Measurements from ENCODE around the gene FKBP5.
A peak's percentile ranks its signal among the peaks of the same experiment; 100 is the strongest.

Gene FKBP5

GRCh38 chr6:35719404-35719829 lies 30.7 kb upstream of the FKBP5 start:
- DNase-seq (ENCODE audit: low spot score): no peak
- no peak for TF ChIP-seq CTCF (conservative IDR thresholded peaks at IDR 0.05; ENCODE audit: low read depth)
- CTCF ChIA-PET: interaction anchor here (0.7 kb wide), 1 partner anchor 718 kb away, joined by 4 read pairs; no protein-coding TSS in a partner anchor
- H3K27ac ChIP-seq: peak overlapping the region; percentile 33
- POLR2A ChIA-PET (ENCODE audit: low non-redundant PET): no interaction called here

GRCh38 chr6:35718911-35719381 lies 30.2 kb upstream of the FKBP5 start:
- DNase-seq (ENCODE audit: low spot score): no peak
- ChIA-PET POLR2A (ENCODE audit: low non-redundant PET) (no interaction called here), CTCF (interaction anchor here (0.7 kb wide), 1 partner anchor 717 kb away, joined by 4 read pairs; no protein-coding TSS in a partner anchor)
- peak overlapping the region; percentile 44; the same call in 1 of the 2 replicates for H3K27ac ChIP-seq
- no peak for TF ChIP-seq CTCF (conservative IDR thresholded peaks at IDR 0.05; ENCODE audit: low read depth)

- no peak for TF ChIP-seq CTCF (conservative IDR thresholded peaks at IDR 0.05; ENCODE audit: low read depth)
- DNase-seq (ENCODE audit: low spot score): no peak
- ChIA-PET POLR2A (ENCODE audit: low non-redundant PET) (no interaction called here), CTCF (no interaction called here)
- H3K27ac ChIP-seq: no peak overlapping the region
Measured at GRCh38 chr6:35718375-35718736, 29.6 kb upstream of the FKBP5 start.

- ChIA-PET POLR2A (ENCODE audit: low non-redundant PET) (no interaction called here), CTCF (interaction anchor here (0.6 kb wide), 1 partner anchor 1473 kb away, joined by 3 read pairs; no protein-coding TSS in a partner anchor)
- DNase-seq (ENCODE audit: low spot score): no peak
- TF ChIP-seq CTCF (conservative IDR thresholded peaks at IDR 0.05; ENCODE audit: low read depth): no peak
- H3K27ac ChIP-seq: no peak overlapping the region
Measured at GRCh38 chr6:35717449-35718374, 29.0 kb upstream of the FKBP5 start.

GRCh38 chr6:35716798-35717197 lies 28.1 kb upstream of the FKBP5 start:
- DNase-seq (ENCODE audit: low spot score): no peak
- H3K27ac ChIP-seq: no peak overlapping the region
- ChIA-PET CTCF (interaction anchor here (0.6 to 0.7 kb wide), 2 partner anchors 30 to 1474 kb away, joined by 3 to 4 read pairs; no protein-coding TSS in a partner anchor), POLR2A (ENCODE audit: low non-redundant PET) (no interaction called here)
- TF ChIP-seq CTCF (conservative IDR thresholded peaks at IDR 0.05; ENCODE audit: low read depth): no peak

GRCh38 chr6:35713006-35713767 lies 24.5 kb upstream of the FKBP5 start:
- peak overlapping the region; percentile 16; the same call in 1 of the 2 replicates for H3K27ac ChIP-seq
- DNase-seq (ENCODE audit: low spot score): no peak
- ChIA-PET CTCF (no interaction called here), POLR2A (ENCODE audit: low non-redundant PET) (interaction anchor here (0.6 kb wide), 1 partner anchor 9 kb away, joined by 3 read pairs; no protein-coding TSS in a partner anchor)
- no peak for TF ChIP-seq CTCF (conservative IDR thresholded peaks at IDR 0.05; ENCODE audit: low read depth)
